Esophagus squamous epithelium (tissue), 5 donors: ENCODE results near the gene SBDS. TPM values are rescaled to one million over a fixed set of nuclear protein-coding genes. Genes with fewer than 3 reads are reported as not detected.
"Not testable (repeated sequence)": the region's sequence is repeated elsewhere in the genome, so short reads cannot be mapped to it uniquely, and the experiment has no call there.

Experiments
- DNase-seq: peaks from one replicate; lab custom pipeline; 2025; lab: John Stamatoyannopoulos, UW
- H3K27ac ChIP-seq, 4 donors: fragments of 200-600 bp; sonication (generic); one replicate each; pipeline ENCODE4 v1.5.1; 2016 to 2019; ENCODE audit warnings: mild to moderate bottlenecking in 1 of 4
- H3K27me3 ChIP-seq, 4 donors: fragments of 200-600 bp; sonication (generic); 1 replicate in 3 of 4; 2 replicates in 1 of 4; pipeline versions ENCODE4 v1.5.1 to v1.6.0; 2017 to 2021; ENCODE audit warnings: antibody characterized with exemption in 1 of 4
- H3K36me3 ChIP-seq, 3 donors: fragments of 200-600 bp; sonication (generic); one replicate each; pipeline ENCODE4 v1.5.1; 2016 to 2019
- H3K4me1 ChIP-seq, 3 donors: fragments of 200-600 bp; sonication (generic); one replicate each; pipeline ENCODE4 v1.5.1; 2017 to 2019
- H3K4me3 ChIP-seq, 4 donors: fragments of 200-600 bp; sonication (generic); 1 replicate in 3 of 4; 2 replicates in 1 of 4; pipeline ENCODE4 v1.5.1; 2016 to 2019; ENCODE audit warnings: mild to moderate bottlenecking in 2 of 4, moderate library complexity in 1 of 4
- H3K9me3 ChIP-seq, 3 donors: fragments of 200-600 bp; sonication (generic); one replicate each; pipeline ENCODE4 v1.5.1; 2016 to 2019
- CTCF ChIP-seq, 6 experiments: fragments of 450-650 bp in 4 of 6; fragments of 200-600 bp in 2 of 6; sonication (generic) in 2 of 6; IDR thresholded peaks; one replicate each; pipeline ENCODE4 v1.5.1; 2016 to 2019; ENCODE audit warnings: antibody characterized with exemption in 6 of 6, mild to moderate bottlenecking in 4 of 6, moderate library complexity in 4 of 6
- POLR2A ChIP-seq, 4 donors: fragments of 450-650 bp; IDR thresholded peaks; one replicate each; pipeline ENCODE4 v1.6.1; 2017; ENCODE audit warnings: antibody characterized with exemption in 4 of 4, mild to moderate bottlenecking in 4 of 4, moderate library complexity in 3 of 4
- WGBS, 2 donors: methylation state at CpG; one replicate each; pipeline ENCODE4 v1.1.5; 2018; 5-methylcytosine and 5-hydroxymethylcytosine counted together
- intact Hi-C: fragments of 100-400 bp; cut with DNase I; formaldehyde crosslinking; loops from one replicate; pipeline ENCODE4 v1.15.0; 2022
- total RNA-seq, 4 donors: library from RNA; depleted of rRNA; stranded (reverse); fragments of >200 nt; gene quantifications; one replicate each; pipeline ENCODE4 v1.1.0, GENCODE V29; 2016
- donor health status: DM: yes; HTN: yes; CAD: no.

Gene SBDS
- total RNA-seq, 4 donors from 2014 or later = 55.8 to 133 (median 98.8) TPM

GRCh38 chr7:66980336-66980735 is 15.1 kb downstream of the SBDS start:
- 78 to 80% methylated on average over 1 of the region's 1 CpG for WGBS, 2 donors
- H3K36me3 ChIP-seq, H3K4me3 ChIP-seq, H3K4me1 ChIP-seq, DNase-seq, H3K27me3 ChIP-seq, H3K27ac ChIP-seq, intact Hi-C loops: not testable (repeated sequence)
- H3K9me3 ChIP-seq = peaks cover 0 to 20% (median 0%) of the 10 kb centered on the region in 3 donors

- H3K27me3 ChIP-seq, intact Hi-C loops, DNase-seq, H3K4me1 ChIP-seq, H3K27ac ChIP-seq, H3K4me3 ChIP-seq, H3K36me3 ChIP-seq: not testable (repeated sequence)
- H3K9me3 ChIP-seq = peaks cover 0 to 20% (median 0%) of the 10 kb centered on the region in 3 donors
- 76 to 91% methylated on average over 2 of the region's 2 CpGs for whole genome bisulfite sequencing, 2 donors
Measured at GRCh38 chr7:66979013-66979412, 16.4 kb downstream of the SBDS start.

GRCh38 chr7:66978312-66978711 is 17.1 kb downstream of the SBDS start:
- H3K27ac ChIP-seq, H3K4me1 ChIP-seq, H3K27me3 ChIP-seq, H3K4me3 ChIP-seq, DNase-seq, H3K36me3 ChIP-seq, intact Hi-C loops: not testable (repeated sequence)
- H3K9me3 ChIP-seq = peaks cover 0 to 20% (median 0%) of the 10 kb centered on the region in 3 donors
- WGBS, 2 donors = 78 to 91% methylated on average over 1 of the region's 5 CpGs

GRCh38 chr7:66974986-66975590 is 20.3 kb downstream of the SBDS start:
- TF ChIP-seq CTCF (IDR thresholded peaks at IDR 0.05) (no peak), POLR2A (IDR thresholded peaks at IDR 0.05) (no peak)
- peaks cover 0 to 7% (median 0%) of the 10 kb centered on the region in 3 donors for H3K9me3 ChIP-seq
- no peak overlapping the region for H3K27ac ChIP-seq
- 73 to 88% methylated on average over 8 to 15 of the region's 15 CpGs for WGBS, 2 donors
- no peaks in the 10 kb centered on the region for H3K27me3 ChIP-seq
- intact Hi-C loops = no loop called here
- no peak for DNase-seq
- no peaks in the 10 kb centered on the region for H3K4me1 ChIP-seq
- H3K36me3 ChIP-seq = no peaks in the 10 kb centered on the region
- H3K4me3 ChIP-seq = no peak overlapping the region

- Histone ChIP-seq H3K9me3 (no peaks in the 10 kb centered on the region), H3K4me3 (no peak overlapping the region), H3K4me1 (no peaks in the 10 kb centered on the region), H3K27ac (no peak overlapping the region), H3K27me3 (no peaks in the 10 kb centered on the region), H3K36me3 (no peaks in the 10 kb centered on the region)
- intact Hi-C loops = no loop called here
- 67 to 72% methylated on average over 4 to 5 of the region's 5 CpGs for WGBS, 2 donors
- no peak for TF ChIP-seq POLR2A (IDR thresholded peaks at IDR 0.05)
- TF ChIP-seq CTCF (IDR thresholded peaks at IDR 0.05) = no peak
- no peak for DNase-seq
Measured at GRCh38 chr7:66970310-66970709, 25.1 kb downstream of the SBDS start.

GRCh38 chr7:66969001-66969400 is 26.4 kb downstream of the SBDS start:
- DNase-seq, H3K4me3 ChIP-seq, H3K4me1 ChIP-seq, H3K9me3 ChIP-seq, intact Hi-C loops, H3K27ac ChIP-seq, H3K36me3 ChIP-seq, H3K27me3 ChIP-seq: not testable (repeated sequence)
- 93 to 96% methylated on average over 3 to 5 of the region's 5 CpGs for WGBS, 2 donors

- intact Hi-C loops = no loop called here
- H3K4me1 ChIP-seq = no peaks in the 10 kb centered on the region
- H3K4me3 ChIP-seq = no peak overlapping the region
- H3K27ac ChIP-seq = no peak overlapping the region
- no peaks in the 10 kb centered on the region for H3K9me3 ChIP-seq
- no peak for DNase-seq
- TF ChIP-seq POLR2A (IDR thresholded peaks at IDR 0.05) (no peak), CTCF (IDR thresholded peaks at IDR 0.05) (no peak)
- no peaks in the 10 kb centered on the region for H3K36me3 ChIP-seq
- no peaks in the 10 kb centered on the region for H3K27me3 ChIP-seq
- 83 to 86% methylated on average over 4 of the region's 6 CpGs for WGBS, 2 donors
Measured at GRCh38 chr7:66967029-66967428, 28.4 kb downstream of the SBDS start.
